HepG2 (cell line): ENCODE data around the gene ARHGAP26. TPM values are rescaled to one million over a fixed set of nuclear protein-coding genes. Genes with fewer than 3 reads are reported as not detected.
A peak's percentile ranks its signal among the peaks of the same experiment; 100 is the strongest.

ENCODE experiments used
- DR1 ChIP-seq: sonication (generic); formaldehyde crosslinking; IDR thresholded peaks from 2 replicates; pipeline ENCODE4 v1.8.0; 2021; ENCODE audit warnings: mild to moderate bottlenecking, missing genetic modification reagents, inconsistent platforms
- ESRRA ChIP-seq: sonication (generic); formaldehyde crosslinking; IDR thresholded peaks from 2 replicates; pipeline ENCODE4 v1.5.1; 2020; ENCODE audit warnings: mild to moderate bottlenecking, low read depth, missing genetic modification reagents
- FOSL1 ChIP-seq: sonication (generic); formaldehyde crosslinking; IDR thresholded peaks from 2 replicates; pipeline ENCODE4 v1.9.0; 2021; ENCODE audit warnings: missing genetic modification reagents, borderline replicate concordance
- JDP2 ChIP-seq: sonication (generic); formaldehyde crosslinking; IDR thresholded peaks from 2 replicates; pipeline ENCODE4 v1.8.1; 2022; ENCODE audit warnings: missing genetic modification reagents, borderline replicate concordance
- KAT7 ChIP-seq: IDR thresholded peaks from 2 replicates; pipeline ENCODE4 v1.6.1; 2018; ENCODE audit warnings: borderline replicate concordance, missing compliant biosample characterization
- KMT2A ChIP-seq: sonication (generic); formaldehyde crosslinking; IDR thresholded peaks from 2 replicates; pipeline ENCODE4 v1.4.0; 2020; ENCODE audit warnings: missing genetic modification reagents
- MBD4 ChIP-seq: IDR thresholded peaks from 2 replicates; pipeline ENCODE4 v1.6.1; 2012; ENCODE audit warnings: low read length, inconsistent platforms, borderline replicate concordance
- PITX1 ChIP-seq: sonication (generic); formaldehyde crosslinking; IDR thresholded peaks from 2 replicates; pipeline ENCODE4 v1.5.1; 2020; ENCODE audit warnings: mild to moderate bottlenecking, missing genetic modification reagents
- RBAK ChIP-seq: sonication (generic); formaldehyde crosslinking; IDR thresholded peaks from 2 replicates; pipeline ENCODE4 v1.5.1; 2020; ENCODE audit warnings: mild to moderate bottlenecking, missing genetic modification reagents
- SMYD3 ChIP-seq: sonication (generic); formaldehyde crosslinking; IDR thresholded peaks from 2 replicates; pipeline ENCODE4 v1.8.1; 2023; ENCODE audit warnings: mild to moderate bottlenecking, missing genetic modification reagents
- TBX2 ChIP-seq: sonication (generic); formaldehyde crosslinking; IDR thresholded peaks from 2 replicates; pipeline ENCODE4 v1.5.0; 2020; ENCODE audit warnings: missing genetic modification reagents, mild to moderate bottlenecking, borderline replicate concordance
- ZFX ChIP-seq: sonication (generic); formaldehyde crosslinking; IDR thresholded peaks from 2 replicates; pipeline ENCODE4 v1.4.0; 2020; ENCODE audit warnings: mild to moderate bottlenecking, low read depth, missing genetic modification reagents, moderate library complexity
- ZNF136 ChIP-seq: sonication (generic); formaldehyde crosslinking; IDR thresholded peaks from 2 replicates; pipeline ENCODE4 v1.8.1; 2022; ENCODE audit warnings: low read depth, mild to moderate bottlenecking, moderate library complexity, missing genetic modification reagents
- ZNF251 ChIP-seq: sonication (generic); formaldehyde crosslinking; IDR thresholded peaks from 2 replicates; pipeline ENCODE4 v1.9.0; 2021; ENCODE audit warnings: mild to moderate bottlenecking, missing genetic modification reagents
- ZNF670 ChIP-seq: sonication (generic); formaldehyde crosslinking; IDR thresholded peaks from 2 replicates; pipeline ENCODE4 v1.8.0; 2022; ENCODE audit warnings: mild to moderate bottlenecking, missing genetic modification reagents, borderline replicate concordance
- ZNF678 ChIP-seq: sonication (generic); formaldehyde crosslinking; IDR thresholded peaks from 2 replicates; pipeline ENCODE4 v1.4.0; 2020; ENCODE audit warnings: mild to moderate bottlenecking, missing genetic modification reagents
- polyA plus RNA-seq, 8 experiments: library from polyadenylated mRNA; depleted of rRNA in 3 of 8; stranded (reverse) in 7 of 8; unstranded in 1 of 8; fragments of >200 nt; fragmentation: Illumina TruSeq in 4 of 8; extraction: Trizol in 4 of 8; gene quantifications; 2 replicates each; pipeline versions ENCODE4 v1.2.1 to v1.2.3, GENCODE V29; 2011 to 2016; ENCODE audit warnings: low read depth in 4 of 8, missing spikeins in 1 of 8, mixed read lengths in 1 of 8; ENCODE audit not compliant: insufficient read depth in 1 of 8
- total RNA-seq, 5 experiments: library from RNA; depleted of rRNA; stranded (reverse); fragments of >200 nt; fragmentation: Illumina TruSeq; extraction: Trizol; gene quantifications; 2 replicates each; pipeline ENCODE4 v1.2.3, GENCODE V29; 2016; ENCODE audit warnings: low read depth in 1 of 5
- TF ChIP-seq, protein P1 (sequence below), 2 experiments: sonication (generic) in 1 of 2; formaldehyde crosslinking in 1 of 2; IDR thresholded peaks; 2 replicates each; pipeline versions ENCODE4 v1.4.0 to v1.6.1; 2018 to 2020; ENCODE audit warnings: missing genetic modification reagents in 2 of 2, borderline replicate concordance in 1 of 2, low read depth in 1 of 2, mild to moderate bottlenecking in 1 of 2, missing biosample characterization in 1 of 2
- TF ChIP-seq, protein P2 (sequence below): sonication (generic); formaldehyde crosslinking; IDR thresholded peaks from 2 replicates; pipeline ENCODE4 v1.4.0; 2020; ENCODE audit warnings: mild to moderate bottlenecking, missing genetic modification reagents
- TF ChIP-seq, protein P3 (sequence below): sonication (generic); formaldehyde crosslinking; IDR thresholded peaks from 2 replicates; pipeline ENCODE4 v1.4.0; 2020; ENCODE audit warnings: missing genetic modification reagents
- TF ChIP-seq, protein P4 (sequence below): sonication (generic); formaldehyde crosslinking; IDR thresholded peaks from 2 replicates; pipeline ENCODE4 v1.8.1; 2023; ENCODE audit warnings: missing genetic modification reagents, mild to moderate bottlenecking, borderline replicate concordance
- TF ChIP-seq, protein P5 (sequence below): sonication (generic); formaldehyde crosslinking; IDR thresholded peaks from 2 replicates; pipeline ENCODE4 v1.4.0; 2020; ENCODE audit warnings: mild to moderate bottlenecking, missing genetic modification reagents

Gene ARHGAP26
- total and polyA plus RNA-seq, 2 of the 13 experiments (the other 11 are each of a cell fraction or from before 2014, with no cell fraction given): 9.6 to 18.2 TPM

DNA sequence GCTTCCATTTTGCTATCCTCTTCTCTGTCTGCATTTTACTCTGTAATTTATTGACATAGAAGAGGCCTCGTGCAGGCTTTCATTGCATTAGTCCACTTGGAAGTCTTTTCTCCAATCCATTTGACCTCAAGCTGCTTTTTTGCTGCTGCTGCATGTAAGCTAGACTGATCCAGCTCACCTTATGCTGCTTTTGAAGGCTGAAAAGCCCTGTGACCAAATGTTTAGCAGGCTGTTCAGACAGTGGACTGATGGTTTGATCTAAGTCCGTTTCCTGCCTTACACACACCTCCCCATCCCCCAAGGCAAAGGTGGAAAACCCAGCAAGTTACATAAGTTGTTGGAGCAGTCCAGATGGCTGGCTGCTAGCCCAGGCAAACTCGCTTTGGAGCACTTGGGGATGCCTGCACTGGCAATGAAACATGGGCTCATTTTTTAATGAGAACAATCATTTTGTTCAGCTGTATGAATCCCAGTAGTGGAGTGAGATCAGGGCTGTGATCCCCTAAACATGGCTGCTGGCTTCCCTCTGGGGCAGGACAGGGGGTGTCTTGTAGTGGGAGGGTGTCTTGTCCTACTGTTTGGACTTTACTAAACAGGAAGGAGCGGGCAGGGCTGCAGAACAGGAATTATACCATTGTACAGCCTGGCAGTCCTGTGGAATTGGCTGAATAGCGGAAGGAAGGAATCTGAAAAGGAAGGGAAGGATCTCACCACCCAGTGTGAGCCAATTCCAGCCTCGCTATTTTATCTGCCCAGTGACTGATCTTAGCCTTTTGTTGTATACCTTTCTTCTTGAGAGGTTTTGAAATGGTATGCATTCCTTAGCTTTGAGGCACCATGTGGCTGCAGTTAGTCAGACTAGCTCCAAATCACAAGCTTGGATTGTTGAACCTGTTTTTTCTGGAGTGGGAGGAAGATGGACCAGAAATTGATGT, 212.0 kb downstream of the ARHGAP26 start (continued):
- TF ChIP-seq, protein P1, sequence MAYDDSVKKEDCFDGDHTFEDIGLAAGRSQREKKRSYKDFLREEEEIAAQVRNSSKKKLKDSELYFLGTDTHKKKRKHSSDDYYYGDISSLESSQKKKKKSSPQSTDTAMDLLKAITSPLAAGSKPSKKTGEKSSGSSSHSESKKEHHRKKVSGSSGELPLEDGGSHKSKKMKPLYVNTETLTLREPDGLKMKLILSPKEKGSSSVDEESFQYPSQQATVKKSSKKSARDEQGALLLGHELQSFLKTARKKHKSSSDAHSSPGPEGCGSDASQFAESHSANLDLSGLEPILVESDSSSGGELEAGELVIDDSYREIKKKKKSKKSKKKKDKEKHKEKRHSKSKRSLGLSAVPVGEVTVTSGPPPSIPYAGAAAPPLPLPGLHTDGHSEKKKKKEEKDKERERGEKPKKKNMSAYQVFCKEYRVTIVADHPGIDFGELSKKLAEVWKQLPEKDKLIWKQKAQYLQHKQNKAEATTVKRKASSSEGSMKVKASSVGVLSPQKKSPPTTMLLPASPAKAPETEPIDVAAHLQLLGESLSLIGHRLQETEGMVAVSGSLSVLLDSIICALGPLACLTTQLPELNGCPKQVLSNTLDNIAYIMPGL (CRISPR knock-in tag; IDR thresholded peaks at IDR 0.05; ENCODE audit: borderline replicate concordance in 1 of 2, low read depth in 1 of 2): peak in 1 of 2 experiments; percentile 34; a peak in 1 of 4 replicates
- TF ChIP-seq ZNF136 (CRISPR knock-in tag): peak; percentile 85; the same call in 1 of the 2 replicates
- TF ChIP-seq FOSL1 (CRISPR knock-in tag): no peak
- TF ChIP-seq PITX1 (CRISPR knock-in tag): peak; percentile 64; the same call in 1 of the 2 replicates
- TF ChIP-seq, protein P2, sequence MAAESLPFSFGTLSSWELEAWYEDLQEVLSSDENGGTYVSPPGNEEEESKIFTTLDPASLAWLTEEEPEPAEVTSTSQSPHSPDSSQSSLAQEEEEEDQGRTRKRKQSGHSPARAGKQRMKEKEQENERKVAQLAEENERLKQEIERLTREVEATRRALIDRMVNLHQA: no peak
- peak; percentile 73; the same call in 1 of the 2 replicates for TF ChIP-seq ESRRA (CRISPR knock-in tag)
- no peak for TF ChIP-seq MBD4
- TF ChIP-seq, protein P3, sequence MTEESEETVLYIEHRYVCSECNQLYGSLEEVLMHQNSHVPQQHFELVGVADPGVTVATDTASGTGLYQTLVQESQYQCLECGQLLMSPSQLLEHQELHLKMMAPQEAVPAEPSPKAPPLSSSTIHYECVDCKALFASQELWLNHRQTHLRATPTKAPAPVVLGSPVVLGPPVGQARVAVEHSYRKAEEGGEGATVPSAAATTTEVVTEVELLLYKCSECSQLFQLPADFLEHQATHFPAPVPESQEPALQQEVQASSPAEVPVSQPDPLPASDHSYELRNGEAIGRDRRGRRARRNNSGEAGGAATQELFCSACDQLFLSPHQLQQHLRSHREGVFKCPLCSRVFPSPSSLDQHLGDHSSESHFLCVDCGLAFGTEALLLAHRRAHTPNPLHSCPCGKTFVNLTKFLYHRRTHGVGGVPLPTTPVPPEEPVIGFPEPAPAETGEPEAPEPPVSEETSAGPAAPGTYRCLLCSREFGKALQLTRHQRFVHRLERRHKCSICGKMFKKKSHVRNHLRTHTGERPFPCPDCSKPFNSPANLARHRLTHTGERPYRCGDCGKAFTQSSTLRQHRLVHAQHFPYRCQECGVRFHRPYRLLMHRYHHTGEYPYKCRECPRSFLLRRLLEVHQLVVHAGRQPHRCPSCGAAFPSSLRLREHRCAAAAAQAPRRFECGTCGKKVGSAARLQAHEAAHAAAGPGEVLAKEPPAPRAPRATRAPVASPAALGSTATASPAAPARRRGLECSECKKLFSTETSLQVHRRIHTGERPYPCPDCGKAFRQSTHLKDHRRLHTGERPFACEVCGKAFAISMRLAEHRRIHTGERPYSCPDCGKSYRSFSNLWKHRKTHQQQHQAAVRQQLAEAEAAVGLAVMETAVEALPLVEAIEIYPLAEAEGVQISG (CRISPR knock-in tag): peak; percentile 68
- TF ChIP-seq, protein P4, sequence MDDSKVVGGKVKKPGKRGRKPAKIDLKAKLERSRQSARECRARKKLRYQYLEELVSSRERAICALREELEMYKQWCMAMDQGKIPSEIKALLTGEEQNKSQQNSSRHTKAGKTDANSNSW (CRISPR knock-in tag): no peak
- peak; percentile 55; the same call in 1 of the 2 replicates for TF ChIP-seq KMT2A
- TF ChIP-seq ZNF678 (CRISPR knock-in tag): no peak
- TF ChIP-seq JDP2 (CRISPR knock-in tag): no peak
- TF ChIP-seq ZNF251: no peak
- 0 out of 2 replicates have a peak, but pooled peaks have one; percentile 39 for TF ChIP-seq SMYD3
- no peak; the same call in 1 of the 2 replicates for TF ChIP-seq ZFX (CRISPR knock-in tag)
- TF ChIP-seq DR1 (CRISPR knock-in tag): no peak
- TF ChIP-seq KAT7: no peak
- TF ChIP-seq ZNF670 (CRISPR knock-in tag): peak; percentile 71; the same call in 1 of the 2 replicates
- peak; percentile 88 for TF ChIP-seq TBX2
- no peak for TF ChIP-seq RBAK
- TF ChIP-seq, protein P5, sequence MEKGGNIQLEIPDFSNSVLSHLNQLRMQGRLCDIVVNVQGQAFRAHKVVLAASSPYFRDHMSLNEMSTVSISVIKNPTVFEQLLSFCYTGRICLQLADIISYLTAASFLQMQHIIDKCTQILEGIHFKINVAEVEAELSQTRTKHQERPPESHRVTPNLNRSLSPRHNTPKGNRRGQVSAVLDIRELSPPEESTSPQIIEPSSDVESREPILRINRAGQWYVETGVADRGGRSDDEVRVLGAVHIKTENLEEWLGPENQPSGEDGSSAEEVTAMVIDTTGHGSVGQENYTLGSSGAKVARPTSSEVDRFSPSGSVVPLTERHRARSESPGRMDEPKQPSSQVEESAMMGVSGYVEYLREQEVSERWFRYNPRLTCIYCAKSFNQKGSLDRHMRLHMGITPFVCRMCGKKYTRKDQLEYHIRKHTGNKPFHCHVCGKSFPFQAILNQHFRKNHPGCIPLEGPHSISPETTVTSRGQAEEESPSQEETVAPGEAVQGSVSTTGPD (CRISPR knock-in tag): no peak
